Mucosa of descending colon (tissue), 3 donors: ENCODE measurements around the gene VPS37D. TPM values are rescaled to one million over a fixed set of nuclear protein-coding genes. Genes with fewer than 3 reads are reported as not detected.
A peak's percentile ranks its signal among the peaks of the same experiment; 100 is the strongest.

Source experiments
- ATAC-seq: fragments of 200-7000 bp; cut with Tn5 transposase; one replicate; pipeline ENCODE4 v1.9.1; 2020; ENCODE audit warnings: mild to moderate bottlenecking, moderate library complexity
- DNase-seq, 3 donors: peaks; one replicate each; pipeline ENCODE4 v3.0.0-alpha.2; 2020
- H3K36me3 ChIP-seq: fragments of 200-600 bp; one replicate; pipeline ENCODE4 v1.8.0; 2021; ENCODE audit warnings: low read depth, mild to moderate bottlenecking
- H3K4me1 ChIP-seq: fragments of 200-600 bp; one replicate; pipeline ENCODE4 v1.8.0; 2021; ENCODE audit warnings: low read depth, mild to moderate bottlenecking
- H3K4me3 ChIP-seq: fragments of 200-600 bp; one replicate; pipeline ENCODE4 v1.8.0; 2021; ENCODE audit warnings: mild to moderate bottlenecking
- H3K9me3 ChIP-seq: fragments of 200-600 bp; one replicate; pipeline ENCODE4 v1.8.0; 2021; ENCODE audit warnings: mild to moderate bottlenecking
- intact Hi-C, 2 donors: fragments of 100-400 bp; cut with DNase I in 1 of 2; cut with micrococcal nuclease in 1 of 2; formaldehyde crosslinking; loops; one replicate each; pipeline versions ENCODE4 v1.11.0 to v1.11.1; 2022; cut with DNase I, micrococcal nuclease
- total RNA-seq, 3 donors: library from RNA; stranded (reverse); fragmentation: NEBNext Ultra II Directional in 2 of 3; extraction: Animal tissue kit (Norgen Biotek cat#: 25700) in 2 of 3; gene quantifications; one replicate each; pipeline versions ENCODE4 v1.2.1 to v1.2.4, GENCODE V29; 2021 to 2023
- TF ChIP-seq, protein P1 (sequence below): fragments of 200-600 bp; IDR thresholded peaks from one replicate; pipeline ENCODE4 v1.8.0; 2022; ENCODE audit warnings: antibody characterized with exemption, mild to moderate bottlenecking
- donor health status: DM: no; HTN: no; CAD: no; lungs with moderate emphysema.
- donor health status: DM: no; HTN: no; CAD: no.
- donor health status: DM: no; HTN: yes; CAD: no.

VPS37D gene
- total RNA-seq, 3 donors from 2014 or later: 0.48 to 3.3 TPM; not detected in 1

DNA sequence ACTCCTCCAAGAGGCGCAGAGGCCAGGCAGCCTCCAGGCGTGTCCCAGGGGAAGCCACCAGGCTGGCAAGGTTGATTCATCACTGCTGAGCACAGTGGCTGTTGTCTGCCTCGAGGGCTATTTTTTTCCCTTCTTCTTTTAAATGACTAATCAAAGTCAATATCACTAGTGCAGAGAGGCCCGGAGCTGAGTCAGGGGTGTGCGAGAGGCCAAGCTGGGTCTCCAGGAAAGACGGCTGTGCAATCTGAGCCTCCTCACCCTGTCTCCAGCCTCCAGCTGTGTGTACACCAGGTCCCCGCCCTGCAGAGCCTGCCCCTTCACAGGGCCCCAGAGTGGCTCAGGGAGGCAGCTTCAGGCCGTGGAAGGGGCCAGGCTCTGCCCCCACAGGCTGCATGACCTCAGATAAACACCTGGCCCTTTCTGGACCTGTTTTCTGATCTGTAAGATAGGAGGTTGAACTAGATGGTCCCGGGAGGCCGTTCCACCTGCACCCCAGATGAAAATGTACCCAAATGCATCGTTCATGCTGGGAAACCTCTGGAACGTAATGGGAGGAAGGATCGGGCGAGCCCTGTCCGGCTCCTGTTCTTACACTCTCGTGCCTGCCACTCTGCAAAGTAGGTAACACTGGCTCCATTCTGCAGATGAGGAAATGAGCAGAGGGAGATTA is 48.2 kb downstream of the VPS37D start:
- peaks cover 9% of the 10 kb centered on the region for H3K4me1 ChIP-seq
- ATAC-seq (peak; percentile 73), DNase-seq (peak in 1 of 3 donors; percentile 64)
- intact Hi-C loops: no loop called here
- H3K9me3 ChIP-seq: no peaks in the 10 kb centered on the region
- TF ChIP-seq, protein P1, sequence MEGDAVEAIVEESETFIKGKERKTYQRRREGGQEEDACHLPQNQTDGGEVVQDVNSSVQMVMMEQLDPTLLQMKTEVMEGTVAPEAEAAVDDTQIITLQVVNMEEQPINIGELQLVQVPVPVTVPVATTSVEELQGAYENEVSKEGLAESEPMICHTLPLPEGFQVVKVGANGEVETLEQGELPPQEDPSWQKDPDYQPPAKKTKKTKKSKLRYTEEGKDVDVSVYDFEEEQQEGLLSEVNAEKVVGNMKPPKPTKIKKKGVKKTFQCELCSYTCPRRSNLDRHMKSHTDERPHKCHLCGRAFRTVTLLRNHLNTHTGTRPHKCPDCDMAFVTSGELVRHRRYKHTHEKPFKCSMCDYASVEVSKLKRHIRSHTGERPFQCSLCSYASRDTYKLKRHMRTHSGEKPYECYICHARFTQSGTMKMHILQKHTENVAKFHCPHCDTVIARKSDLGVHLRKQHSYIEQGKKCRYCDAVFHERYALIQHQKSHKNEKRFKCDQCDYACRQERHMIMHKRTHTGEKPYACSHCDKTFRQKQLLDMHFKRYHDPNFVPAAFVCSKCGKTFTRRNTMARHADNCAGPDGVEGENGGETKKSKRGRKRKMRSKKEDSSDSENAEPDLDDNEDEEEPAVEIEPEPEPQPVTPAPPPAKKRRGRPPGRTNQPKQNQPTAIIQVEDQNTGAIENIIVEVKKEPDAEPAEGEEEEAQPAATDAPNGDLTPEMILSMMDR: no peak
- H3K36me3 ChIP-seq: no peaks in the 10 kb centered on the region
- H3K4me3 ChIP-seq: no peak overlapping the region

DNA sequence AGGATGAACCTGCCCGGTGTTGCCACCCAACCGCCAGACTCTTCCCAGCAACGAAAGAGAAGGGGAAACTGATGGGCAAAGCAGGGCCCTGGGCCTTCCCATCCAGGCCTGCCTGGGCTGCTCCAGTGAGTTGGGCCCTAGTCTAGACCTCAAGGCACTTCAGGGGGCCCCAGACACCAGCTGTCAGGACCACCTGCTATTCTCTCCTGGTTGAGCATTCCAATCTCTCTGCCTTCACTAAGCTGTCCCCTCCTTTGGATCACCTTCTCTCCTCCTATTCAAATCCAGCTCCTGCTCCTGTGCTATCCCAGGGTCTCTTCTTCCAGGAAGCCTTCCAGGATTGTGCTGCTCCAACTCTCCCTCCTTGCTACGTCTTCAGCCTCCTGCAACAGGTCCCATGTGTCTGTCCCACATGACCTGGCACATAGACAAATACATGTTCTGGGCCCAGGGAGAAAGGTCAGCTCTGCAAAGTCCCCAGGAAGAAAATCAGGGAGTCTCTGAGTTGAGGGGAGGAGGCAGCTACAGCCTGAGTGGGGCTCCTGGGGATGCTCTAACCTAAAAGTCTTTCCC is 48.8 kb downstream of the VPS37D start:
- no peaks in the 10 kb centered on the region for H3K9me3 ChIP-seq
- TF ChIP-seq, protein P1: no peak
- intact Hi-C loops: no loop called here
- peaks cover 9% of the 10 kb centered on the region for H3K4me1 ChIP-seq
- H3K36me3 ChIP-seq: no peaks in the 10 kb centered on the region
- DNase-seq (no peak), ATAC-seq (no peak)
- no peak overlapping the region for H3K4me3 ChIP-seq

DNA sequence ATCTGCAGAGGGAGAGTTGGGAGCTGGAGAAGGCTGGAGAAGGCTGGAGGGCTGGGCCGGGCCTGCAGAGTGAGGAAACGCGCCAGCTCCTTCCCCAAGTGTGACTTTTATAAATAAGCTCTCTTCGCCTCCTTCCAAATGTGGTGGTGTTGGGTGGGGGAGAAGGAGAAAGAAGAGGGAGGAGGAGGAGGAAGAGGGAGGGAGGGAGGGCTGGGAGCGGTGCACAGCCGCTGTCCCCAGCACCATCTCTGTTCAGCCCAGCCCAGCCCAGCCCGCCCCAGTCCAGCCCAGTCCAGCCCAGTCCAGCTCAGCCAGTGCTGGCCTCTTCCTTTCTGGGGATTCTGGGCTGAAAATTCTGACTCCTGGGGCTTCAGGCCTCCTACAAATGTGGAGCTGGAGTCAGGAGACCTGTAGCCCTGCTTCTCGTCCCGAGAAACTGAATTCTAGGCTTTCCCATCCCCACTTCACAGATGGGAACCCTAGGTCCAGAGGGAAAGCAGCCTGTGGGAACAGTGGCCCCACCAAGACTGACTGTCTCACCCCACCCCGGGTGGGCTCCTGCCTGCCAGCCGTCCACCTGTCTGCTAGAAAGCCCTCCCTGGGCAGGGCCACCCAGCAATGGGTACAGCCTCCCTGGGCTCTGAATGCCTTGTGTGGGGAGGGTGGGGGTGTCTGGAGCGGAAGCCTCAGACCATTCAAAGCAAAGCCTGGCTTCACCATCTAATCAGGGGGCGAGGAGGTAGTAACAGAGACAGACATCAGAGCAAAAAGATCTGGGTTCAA is 49.6 kb downstream of the VPS37D start:
- no peaks in the 10 kb centered on the region for H3K9me3 ChIP-seq
- no peak overlapping the region for H3K4me3 ChIP-seq
- ATAC-seq: no peak
- DNase-seq: peak in 1 of 3 donors; percentile 28
- intact Hi-C loops: no loop called here
- H3K36me3 ChIP-seq: no peaks in the 10 kb centered on the region
- TF ChIP-seq, protein P1: no peak
- peaks cover 12% of the 10 kb centered on the region for H3K4me1 ChIP-seq

DNA sequence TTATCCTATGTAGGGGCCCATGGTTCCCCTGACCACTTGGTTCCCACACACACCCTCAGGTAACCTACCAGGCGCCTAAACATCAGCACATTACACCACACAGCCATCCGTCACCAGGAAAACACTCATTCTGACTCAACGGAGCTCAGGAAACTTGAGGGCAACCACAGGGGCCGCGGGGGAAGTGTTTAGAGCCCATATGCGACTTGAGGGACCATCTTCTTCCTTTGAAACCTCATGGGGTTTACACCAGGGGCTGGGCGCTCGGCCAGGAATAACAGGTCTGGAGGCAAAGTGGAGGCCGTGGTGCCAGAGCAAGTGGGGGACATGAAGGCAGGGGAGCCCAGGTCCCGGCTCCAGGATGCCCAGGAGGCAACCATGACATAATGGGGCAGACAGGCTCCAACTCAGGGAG is 50.4 kb downstream of the VPS37D start:
- TF ChIP-seq, protein P1: no peak
- intact Hi-C loops: no loop called here
- Histone ChIP-seq H3K9me3 (no peaks in the 10 kb centered on the region), H3K4me1 (peaks cover 12% of the 10 kb centered on the region), H3K4me3 (no peak overlapping the region), H3K36me3 (no peaks in the 10 kb centered on the region)
- DNase-seq (peak; percentile 55 to 64 (median 55)), ATAC-seq (peak; percentile 18)

DNA sequence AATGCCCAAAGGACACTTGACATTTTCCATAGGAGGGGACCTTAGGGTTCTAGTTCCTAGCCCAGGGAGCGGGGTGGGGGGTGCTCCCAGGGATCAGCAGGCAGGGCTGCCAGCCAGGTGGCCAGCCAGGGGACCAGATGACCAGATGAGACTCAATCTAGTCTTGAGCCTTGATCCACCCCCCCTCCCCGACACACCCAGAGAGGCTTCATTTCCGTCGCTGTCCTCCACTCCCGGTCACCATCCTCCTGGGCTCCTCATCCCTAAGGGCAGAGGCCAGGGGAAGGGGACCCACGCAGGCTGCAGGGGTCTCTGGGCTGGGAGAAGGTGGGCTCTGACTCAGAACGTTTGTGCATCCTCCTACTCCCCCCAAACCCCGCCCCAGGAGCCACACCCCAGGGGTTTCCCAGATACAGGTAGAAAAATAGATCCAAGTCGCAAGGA is 50.8 kb downstream of the VPS37D start:
- intact Hi-C loops: no loop called here

More for the DNA sequence above, 50.8 kb downstream of the VPS37D start:
- Histone ChIP-seq H3K36me3 (no peaks in the 10 kb centered on the region), H3K4me1 (peaks cover 12% of the 10 kb centered on the region), H3K4me3 (no peak overlapping the region), H3K9me3 (no peaks in the 10 kb centered on the region)
- TF ChIP-seq, protein P1: no peak
- DNase-seq: peak in 1 of 3 donors; percentile 37
- no peak for ATAC-seq
